ENCODE data around the gene TFAP2B.

TFAP2B gene

DNA sequence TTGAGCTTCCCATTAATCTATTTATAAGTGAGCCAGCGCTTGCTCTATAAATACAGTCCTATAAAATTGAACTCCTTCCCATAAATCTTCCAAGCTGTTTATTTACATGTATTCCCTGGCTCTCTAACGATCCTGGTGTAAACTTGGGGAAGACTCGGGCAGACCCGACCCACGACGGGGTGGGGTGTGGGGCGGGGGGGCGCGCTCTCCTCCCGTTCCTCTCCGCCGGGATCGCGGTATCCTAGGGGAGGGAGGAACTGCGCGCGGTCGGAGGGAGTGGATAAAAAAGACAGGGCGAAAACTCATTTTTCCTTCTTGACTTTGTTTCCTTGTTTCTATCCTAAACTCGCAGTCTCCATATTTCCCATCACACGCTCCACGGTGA lies 31.1 kb downstream of the TFAP2B start:
- H3K36me3 Mint-ChIP-seq (ENCODE audit: low read depth) = no peaks in the 10 kb centered on the region
- no peak for DNase-seq
- H3K4me1 Mint-ChIP-seq (ENCODE audit: low read depth) = no peaks in the 10 kb centered on the region
- no peak overlapping the region for H3K4me3 Mint-ChIP-seq
- peaks cover 3% of the 10 kb centered on the region for H3K9me3 Mint-ChIP-seq
- H3K27ac Mint-ChIP-seq = no peak overlapping the region
- peaks cover 79% of the 10 kb centered on the region for H3K27me3 Mint-ChIP-seq

DNA sequence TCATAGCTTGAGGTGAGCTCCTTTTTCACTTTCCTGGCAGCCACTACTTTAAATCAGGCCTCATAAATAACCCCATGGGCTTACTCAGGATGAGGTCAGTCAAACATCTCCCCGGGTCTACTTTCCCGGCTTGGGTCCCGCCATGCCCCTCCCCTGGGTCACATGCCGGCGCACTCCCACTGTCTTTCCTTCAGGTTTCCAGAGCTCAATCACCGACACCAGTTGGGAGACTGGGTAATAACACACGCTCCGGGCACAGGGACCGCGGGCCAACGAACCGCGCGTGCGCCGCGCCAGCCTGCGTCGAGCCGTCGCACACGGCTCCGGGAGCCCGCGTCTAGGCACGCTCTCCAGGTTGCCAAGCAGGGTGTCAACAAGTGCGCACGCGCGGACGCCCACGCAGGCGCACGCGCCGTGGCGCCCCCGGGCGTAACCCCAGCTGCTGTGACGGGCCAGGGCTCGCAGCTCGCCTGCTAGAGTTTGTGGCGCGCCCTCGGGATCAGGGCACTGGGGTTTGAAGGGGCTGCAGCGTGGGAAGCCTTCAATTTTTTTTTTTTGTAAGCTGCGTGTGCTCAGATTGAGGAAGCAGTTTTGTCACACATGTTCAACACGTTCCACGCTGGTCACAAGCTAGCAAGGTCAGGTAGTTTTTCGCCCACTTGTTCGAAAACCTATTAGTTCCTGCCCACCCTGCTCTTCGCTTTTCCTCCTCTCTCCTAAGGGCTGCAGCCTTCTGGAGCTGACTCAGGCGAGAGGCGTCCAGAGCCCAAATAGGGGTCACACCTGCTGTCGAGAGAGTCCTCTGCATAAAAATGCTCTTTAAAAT lies 31.8 kb downstream of the TFAP2B start:
- Mint-ChIP-seq H3K4me1 (ENCODE audit: low read depth) (no peaks in the 10 kb centered on the region), H3K36me3 (ENCODE audit: low read depth) (no peaks in the 10 kb centered on the region), H3K9me3 (peaks cover 2% of the 10 kb centered on the region), H3K27me3 (peaks cover 73% of the 10 kb centered on the region), H3K4me3 (no peak overlapping the region), H3K27ac (no peak overlapping the region)
- DNase-seq = no peak

DNA sequence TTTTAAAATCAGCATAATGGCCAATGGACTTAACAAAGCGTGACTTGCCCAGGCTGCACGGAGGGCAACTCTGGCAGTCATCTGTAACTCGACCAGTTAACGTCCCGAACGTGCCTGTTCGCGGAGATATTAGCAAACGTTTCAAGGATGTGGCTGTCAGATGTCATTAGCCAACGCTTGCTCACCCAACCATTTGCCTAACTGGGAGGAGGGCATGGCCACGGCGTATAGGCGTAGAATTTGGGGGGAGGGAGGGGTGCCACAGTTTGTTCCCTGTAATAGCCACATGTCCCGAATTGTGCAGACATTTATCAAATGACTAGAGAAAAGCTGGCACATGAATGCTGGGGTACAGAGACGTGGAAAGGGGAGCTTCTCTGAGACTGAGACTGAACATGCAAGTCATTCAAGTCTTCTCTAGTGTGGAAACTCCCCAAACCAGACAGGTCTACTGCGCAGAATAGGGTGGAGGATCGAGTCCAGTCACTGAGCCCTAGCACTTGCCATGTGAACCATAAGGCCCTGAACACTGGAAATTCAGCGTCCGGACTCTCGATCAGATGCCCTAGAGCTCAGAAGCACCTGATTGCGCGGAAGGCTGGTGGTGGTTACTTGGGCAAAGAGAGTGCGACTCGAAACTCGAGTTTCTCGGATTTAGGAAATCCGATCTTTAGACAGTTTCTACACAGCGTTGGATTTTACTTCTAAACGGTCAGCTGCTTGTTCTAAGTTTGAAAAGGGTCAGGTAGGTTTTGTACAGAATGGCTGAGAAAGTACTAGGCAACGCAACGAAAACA lies 32.6 kb downstream of the TFAP2B start:
- Mint-ChIP-seq H3K36me3 (ENCODE audit: low read depth) (no peaks in the 10 kb centered on the region), H3K27me3 (peaks cover 67% of the 10 kb centered on the region), H3K9me3 (peaks cover 2% of the 10 kb centered on the region), H3K27ac (no peak overlapping the region), H3K4me3 (no peak overlapping the region), H3K4me1 (ENCODE audit: low read depth) (no peaks in the 10 kb centered on the region)
- DNase-seq = no peak

DNA sequence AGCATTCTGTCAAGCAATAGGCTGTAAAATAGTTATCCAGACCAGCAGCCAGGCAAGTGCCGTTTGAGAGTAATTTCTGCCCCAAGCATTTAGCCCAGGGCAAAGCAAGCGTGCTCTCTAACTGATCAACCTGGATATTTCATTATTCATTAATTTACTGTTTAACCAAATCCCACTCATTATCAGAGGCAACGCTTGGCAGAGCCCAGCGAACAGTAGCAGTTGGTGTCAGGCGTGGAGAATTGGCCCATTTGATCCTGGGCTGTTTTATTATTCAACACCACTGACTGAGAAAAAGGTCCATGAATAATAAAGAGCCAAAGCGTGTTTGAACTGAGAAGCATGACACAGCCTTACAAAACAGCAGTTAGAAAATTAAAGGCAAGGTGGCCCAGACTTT lies 35.3 kb downstream of the TFAP2B start:
- no peak for DNase-seq
- Mint-ChIP-seq H3K4me1 (ENCODE audit: low read depth) (no peaks in the 10 kb centered on the region), H3K4me3 (no peak overlapping the region), H3K9me3 (peaks cover 4% of the 10 kb centered on the region), H3K27me3 (peaks cover 41% of the 10 kb centered on the region), H3K36me3 (ENCODE audit: low read depth) (no peaks in the 10 kb centered on the region), H3K27ac (no peak overlapping the region)

DNA sequence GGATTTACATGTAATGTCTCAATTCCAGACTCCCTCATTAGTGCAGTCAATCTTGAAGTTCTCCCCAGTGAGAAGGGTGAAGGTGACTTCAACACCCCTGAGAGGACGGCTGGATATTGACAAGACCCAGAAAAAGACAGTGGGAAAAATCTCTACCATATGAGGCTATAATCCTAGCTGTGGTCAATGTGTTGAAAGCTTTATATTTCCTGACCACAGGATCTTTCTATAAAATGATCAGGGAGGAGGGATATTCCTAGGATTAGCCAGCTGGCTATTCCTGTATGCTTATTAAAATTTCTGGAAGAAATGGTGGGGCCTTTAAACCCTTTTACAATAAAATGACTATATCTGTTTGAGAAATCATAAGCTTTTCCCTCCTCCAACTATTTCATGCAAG lies 43.0 kb downstream of the TFAP2B start:
- Mint-ChIP-seq H3K4me1 (ENCODE audit: low read depth) (no peaks in the 10 kb centered on the region), H3K9me3 (peaks cover 5% of the 10 kb centered on the region), H3K27me3 (no peaks in the 10 kb centered on the region)

DNA sequence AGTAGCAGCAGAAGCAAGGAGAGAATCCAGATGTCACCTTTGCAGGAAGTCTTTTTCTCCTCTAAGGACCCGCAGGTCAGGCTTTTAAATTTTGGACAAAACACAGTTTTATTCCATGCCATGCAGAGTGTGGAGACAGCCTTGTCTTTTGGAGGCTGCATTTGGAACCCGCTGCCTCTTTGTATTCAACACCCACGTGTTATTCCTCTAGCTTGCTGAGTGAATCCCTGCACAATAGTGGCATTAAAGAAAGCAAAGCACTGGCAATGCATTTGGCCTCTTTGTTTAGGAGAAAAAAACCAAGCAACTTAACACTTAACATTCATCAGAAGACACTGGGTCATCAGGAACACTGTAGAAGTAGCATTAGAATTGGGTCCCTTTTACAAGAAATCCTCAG lies 43.5 kb downstream of the TFAP2B start:
- Mint-ChIP-seq H3K4me3 (no peak overlapping the region), H3K27ac (no peak overlapping the region), H3K27me3 (no peaks in the 10 kb centered on the region), H3K4me1 (ENCODE audit: low read depth) (no peaks in the 10 kb centered on the region), H3K36me3 (ENCODE audit: low read depth) (no peaks in the 10 kb centered on the region), H3K9me3 (peaks cover 5% of the 10 kb centered on the region)
- DNase-seq = no peak

More for the DNA sequence above, 43.0 kb downstream of the TFAP2B start:
- Mint-ChIP-seq H3K4me3 (no peak overlapping the region), H3K27ac (no peak overlapping the region), H3K36me3 (ENCODE audit: low read depth) (no peaks in the 10 kb centered on the region)
- DNase-seq = no peak

DNA sequence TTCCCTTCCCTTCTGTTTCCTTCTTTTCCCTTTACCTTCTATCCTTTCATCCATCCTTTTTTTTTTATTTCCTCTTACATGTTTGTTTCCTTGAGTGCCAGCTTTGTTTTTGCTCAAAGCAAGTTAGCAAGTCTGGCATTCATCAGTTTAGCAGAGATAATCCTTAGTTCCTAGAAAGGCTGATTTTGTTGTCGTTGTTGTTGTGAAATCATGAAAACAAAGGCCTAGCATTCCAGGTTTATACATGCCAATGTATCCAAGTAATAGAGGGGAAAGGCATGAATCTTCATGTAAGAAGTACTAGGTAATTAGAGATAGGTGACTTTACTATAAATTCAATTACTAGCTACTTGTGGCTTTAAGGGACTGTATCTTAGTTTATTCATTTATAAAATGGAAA lies 45.9 kb downstream of the TFAP2B start:
- H3K27ac Mint-ChIP-seq = no peak overlapping the region
- no peak for DNase-seq
- H3K36me3 Mint-ChIP-seq (ENCODE audit: low read depth) = no peaks in the 10 kb centered on the region
- H3K9me3 Mint-ChIP-seq = peaks cover 3% of the 10 kb centered on the region
- no peaks in the 10 kb centered on the region for H3K27me3 Mint-ChIP-seq
- H3K4me3 Mint-ChIP-seq = no peak overlapping the region
- H3K4me1 Mint-ChIP-seq (ENCODE audit: low read depth) = no peaks in the 10 kb centered on the region

DNA sequence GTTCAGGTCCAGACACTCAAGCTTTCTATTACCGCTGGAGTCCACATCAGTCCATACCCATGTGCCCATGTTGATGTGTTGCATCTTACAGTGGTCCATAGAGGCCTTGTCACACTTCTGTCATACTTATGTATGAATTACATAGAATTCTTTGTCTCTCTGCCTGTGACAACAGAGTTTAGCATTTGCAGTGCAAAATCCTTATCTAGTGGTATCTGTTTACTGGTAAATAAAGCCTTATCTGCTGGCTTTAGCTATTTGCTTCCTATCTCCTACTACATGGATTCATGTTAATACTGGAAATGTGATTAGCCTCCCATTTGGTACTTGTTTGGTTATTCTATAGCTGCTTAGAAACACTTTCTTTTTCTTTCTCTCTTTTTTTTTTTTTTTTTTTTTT lies 49.8 kb downstream of the TFAP2B start:
- H3K9me3 Mint-ChIP-seq = no peaks in the 10 kb centered on the region
- no peaks in the 10 kb centered on the region for H3K36me3 Mint-ChIP-seq (ENCODE audit: low read depth)
- no peak for DNase-seq
- H3K27me3 Mint-ChIP-seq = no peaks in the 10 kb centered on the region
- no peaks in the 10 kb centered on the region for H3K4me1 Mint-ChIP-seq (ENCODE audit: low read depth)
- no peak overlapping the region for H3K4me3 Mint-ChIP-seq
- no peak overlapping the region for H3K27ac Mint-ChIP-seq

DNA sequence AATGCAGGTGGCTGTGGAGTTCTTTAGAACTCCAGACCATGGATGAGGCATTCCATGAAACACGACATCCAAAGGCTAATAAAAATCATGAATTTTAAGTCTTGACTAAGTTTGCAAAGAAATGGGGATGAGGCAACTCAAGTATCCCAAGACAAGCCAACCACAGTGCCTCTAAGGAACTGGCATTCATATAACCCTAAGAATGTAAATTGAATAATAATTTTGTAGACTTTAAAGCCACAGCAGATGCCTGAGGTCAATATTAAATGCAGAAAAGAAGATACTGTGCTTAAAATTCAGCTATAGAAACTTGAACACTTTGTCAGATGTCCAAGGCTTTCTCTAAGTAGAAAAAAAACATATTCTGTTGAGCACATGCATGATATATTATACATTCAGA lies 54.5 kb downstream of the TFAP2B start:
- H3K4me1 Mint-ChIP-seq (ENCODE audit: low read depth) = no peaks in the 10 kb centered on the region
- H3K9me3 Mint-ChIP-seq = no peaks in the 10 kb centered on the region
- H3K4me3 Mint-ChIP-seq = no peak overlapping the region
- no peaks in the 10 kb centered on the region for H3K27me3 Mint-ChIP-seq
- no peak overlapping the region for H3K27ac Mint-ChIP-seq
- no peak for DNase-seq
- H3K36me3 Mint-ChIP-seq (ENCODE audit: low read depth) = no peaks in the 10 kb centered on the region

DNA sequence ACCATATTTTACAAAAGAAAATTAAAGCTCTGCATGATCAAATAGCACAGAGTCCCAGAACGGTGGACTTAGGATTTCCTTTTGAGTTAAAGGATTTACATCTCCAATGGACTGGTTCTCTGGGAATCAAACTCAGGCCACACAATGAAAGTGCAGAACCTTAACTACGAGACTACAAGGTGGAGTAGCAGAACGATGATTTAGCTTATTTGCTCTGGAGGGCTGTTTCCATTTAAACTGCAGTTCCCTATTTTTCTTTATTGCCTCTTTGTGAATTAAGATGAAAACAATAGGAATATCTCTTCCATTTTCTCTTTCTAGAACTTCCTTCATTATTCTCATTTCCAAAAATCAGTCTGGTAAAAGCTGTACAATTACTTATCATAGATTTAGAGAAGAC lies 65.7 kb downstream of the TFAP2B start:
- DNase-seq = no peak
- Mint-ChIP-seq H3K27ac (no peak overlapping the region), H3K4me3 (no peak overlapping the region), H3K36me3 (ENCODE audit: low read depth) (no peaks in the 10 kb centered on the region), H3K4me1 (ENCODE audit: low read depth) (no peaks in the 10 kb centered on the region), H3K27me3 (no peaks in the 10 kb centered on the region), H3K9me3 (peaks cover 2% of the 10 kb centered on the region)

DNA sequence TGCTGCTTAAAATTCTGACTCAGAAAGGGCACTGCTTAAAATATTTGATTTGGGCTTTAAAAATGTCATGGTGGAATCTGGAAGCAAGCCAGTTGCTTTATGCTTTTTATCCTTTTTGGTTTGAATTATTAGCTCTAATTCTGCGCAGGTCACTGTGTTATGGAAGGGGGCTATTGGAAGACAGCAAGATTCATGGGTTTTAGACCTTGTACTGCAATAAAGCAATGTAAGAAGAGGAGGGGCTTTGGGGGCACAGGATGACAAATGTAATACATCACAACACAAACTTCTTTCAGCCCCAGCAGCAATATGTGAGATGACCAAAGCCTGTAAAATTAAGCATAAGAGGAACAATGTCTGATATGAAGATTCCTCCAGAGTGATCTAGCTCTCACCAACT lies 68.4 kb downstream of the TFAP2B start:
- no peak for DNase-seq
- Mint-ChIP-seq H3K4me3 (no peak overlapping the region), H3K4me1 (ENCODE audit: low read depth) (no peaks in the 10 kb centered on the region), H3K27ac (no peak overlapping the region), H3K36me3 (ENCODE audit: low read depth) (no peaks in the 10 kb centered on the region), H3K9me3 (peaks cover 5% of the 10 kb centered on the region), H3K27me3 (no peaks in the 10 kb centered on the region)

DNA sequence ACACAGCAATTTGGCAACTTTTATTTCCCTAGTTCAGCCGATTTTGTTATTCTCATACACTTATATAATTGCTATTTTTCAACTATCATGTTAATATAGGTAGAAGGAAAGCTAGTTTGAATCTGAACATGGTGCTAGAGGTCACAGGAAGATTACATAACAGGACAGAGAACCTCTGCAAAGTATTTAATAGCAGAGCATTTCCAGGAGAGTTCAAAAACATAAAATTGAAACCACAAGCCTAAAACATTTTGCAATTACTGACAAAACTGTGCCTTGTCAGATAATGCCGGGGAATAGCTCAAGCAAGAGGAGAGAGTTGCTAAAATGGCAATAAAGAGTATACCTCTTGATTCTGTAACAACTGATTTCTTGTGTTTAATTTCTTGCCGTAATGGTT lies 70.8 kb downstream of the TFAP2B start:
- Mint-ChIP-seq H3K4me3 (no peak overlapping the region), H3K9me3 (peaks cover 5% of the 10 kb centered on the region)

DNA sequence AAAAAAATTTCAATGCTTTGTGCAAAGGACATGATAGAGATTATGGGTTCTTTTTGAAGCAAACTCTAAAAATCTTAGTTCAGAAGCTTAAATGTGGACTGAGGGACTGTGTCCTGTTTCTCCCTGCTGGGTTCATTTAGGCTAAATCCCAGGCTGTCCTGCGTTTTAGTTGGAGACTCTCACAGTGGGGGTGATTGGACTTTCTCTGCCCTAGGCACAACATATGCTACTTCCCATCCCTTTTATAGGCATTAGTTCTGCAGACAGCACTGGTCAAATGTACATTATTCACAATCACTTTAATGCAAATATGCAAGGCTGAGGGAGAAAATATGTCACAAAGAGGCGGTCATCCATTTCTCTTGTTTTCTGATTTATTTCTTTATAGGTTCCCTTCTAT lies 71.3 kb downstream of the TFAP2B start:
- DNase-seq = no peak
- no peak overlapping the region for H3K4me3 Mint-ChIP-seq
- H3K9me3 Mint-ChIP-seq = peaks cover 6% of the 10 kb centered on the region
- no peaks in the 10 kb centered on the region for H3K27me3 Mint-ChIP-seq
- H3K4me1 Mint-ChIP-seq (ENCODE audit: low read depth) = no peaks in the 10 kb centered on the region
- H3K27ac Mint-ChIP-seq = no peak overlapping the region
- no peaks in the 10 kb centered on the region for H3K36me3 Mint-ChIP-seq (ENCODE audit: low read depth)

More for the DNA sequence above, 70.8 kb downstream of the TFAP2B start:
- no peak for DNase-seq
- no peak overlapping the region for H3K27ac Mint-ChIP-seq
- no peaks in the 10 kb centered on the region for H3K27me3 Mint-ChIP-seq
- H3K4me1 Mint-ChIP-seq (ENCODE audit: low read depth) = no peaks in the 10 kb centered on the region
- no peaks in the 10 kb centered on the region for H3K36me3 Mint-ChIP-seq (ENCODE audit: low read depth)

DNA sequence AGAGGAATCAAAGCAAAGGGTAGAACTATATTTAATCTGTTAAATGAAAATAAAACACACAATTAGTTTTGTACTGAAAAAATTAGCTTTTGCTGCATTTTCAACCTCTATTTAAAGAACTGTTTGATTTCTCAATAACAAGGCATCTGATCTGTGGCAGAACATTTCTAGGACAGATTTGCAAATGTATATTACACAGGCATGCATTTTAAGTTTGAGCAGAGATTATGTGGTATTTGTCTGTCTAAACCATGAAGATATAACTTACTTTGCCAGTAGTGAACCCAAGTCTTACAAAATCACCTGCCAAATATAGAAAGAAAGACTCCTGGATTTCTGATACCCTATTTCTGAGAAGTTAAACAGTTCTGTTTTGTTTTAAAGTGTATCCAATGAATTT lies 71.9 kb downstream of the TFAP2B start:
- no peaks in the 10 kb centered on the region for H3K27me3 Mint-ChIP-seq
- H3K4me1 Mint-ChIP-seq (ENCODE audit: low read depth) = no peaks in the 10 kb centered on the region
- no peak overlapping the region for H3K27ac Mint-ChIP-seq
- peaks cover 8% of the 10 kb centered on the region for H3K9me3 Mint-ChIP-seq
- DNase-seq = no peak
- H3K4me3 Mint-ChIP-seq = no peak overlapping the region
- no peaks in the 10 kb centered on the region for H3K36me3 Mint-ChIP-seq (ENCODE audit: low read depth)

DNA sequence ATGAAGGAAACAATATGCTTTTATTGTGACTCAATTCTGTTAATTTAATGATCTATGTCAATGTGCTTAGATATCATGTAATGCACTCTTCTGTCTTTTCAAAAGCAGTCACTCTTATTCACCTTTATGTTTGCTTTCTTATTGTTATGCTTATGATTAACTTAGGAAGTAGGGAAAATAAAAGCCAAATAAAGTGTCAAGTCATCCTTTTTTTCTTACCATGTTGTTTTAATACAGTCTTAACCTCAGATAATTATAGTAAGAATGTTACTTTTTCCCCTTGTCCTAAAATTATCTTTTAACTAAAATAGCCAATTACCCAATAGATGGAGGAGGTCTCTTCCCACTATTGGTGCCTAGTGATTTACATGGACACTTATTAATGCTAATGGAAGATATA lies 72.6 kb downstream of the TFAP2B start:
- H3K9me3 Mint-ChIP-seq = peaks cover 8% of the 10 kb centered on the region
- H3K27ac Mint-ChIP-seq = no peak overlapping the region
- no peaks in the 10 kb centered on the region for H3K36me3 Mint-ChIP-seq (ENCODE audit: low read depth)
- no peak overlapping the region for H3K4me3 Mint-ChIP-seq
- no peak for DNase-seq
- H3K27me3 Mint-ChIP-seq = no peaks in the 10 kb centered on the region
- H3K4me1 Mint-ChIP-seq (ENCODE audit: low read depth) = no peaks in the 10 kb centered on the region

All from activated T-cell treated with anti-CD3 and anti-CD28 coated beads, Interleukin-2, amount 50 U/mL, for 24 hours (primary cell).